HCT116 (cell line): Measurements from ENCODE around the gene GK2. TPM values are rescaled to one million over a fixed set of nuclear protein-coding genes. Genes with fewer than 3 reads are reported as not detected.

Experiments used
- ATAC-seq: fragments of 200-7000 bp; cut with Tn5 transposase; 2 replicates; pipeline ENCODE4 v1.9.1; 2020; ENCODE audit warnings: mild to moderate bottlenecking, moderate library complexity
- BruUV-seq: library from RNA; stranded (reverse); fragments of 400-500 nt; replicated peaks from 2 replicates; lab custom pipeline; 2021; lab: Mats Ljungman, UMichigan
- CTCF ChIA-PET: fragments of 300-600 bp; sonication (Branson Sonifier 250); formaldehyde crosslinking; loops from one replicate; lab custom pipeline; 2021; ENCODE audit warnings: antibody characterized with exemption; lab: Charles Lee
- POLR2A ChIA-PET: fragments of 300-600, 350-600 bp; sonication (Branson Sonifier 250); formaldehyde crosslinking; loops from one replicate; lab custom pipeline; 2021; ENCODE audit warnings: antibody characterized with exemption; lab: Charles Lee
- RAD21 ChIA-PET, 2 experiments: fragments of 300-600 bp; sonication (Branson Sonifier 250); formaldehyde crosslinking; loops; one replicate each; lab custom pipeline; 2023; ENCODE audit warnings: low total read pairs in 2 of 2; ENCODE audit not compliant: uncharacterized antibody in 2 of 2, unreplicated experiment in 2 of 2, low non-redundant PET in 1 of 2; lab: Charles Lee
- DNase-seq: peaks from one replicate; pipeline ENCODE4 v3.0.0-alpha.2; 2010; ENCODE audit warnings: low read depth, low spot score
- H2AFZ ChIP-seq: fragments of 200-600 bp; shearing (Covaris generic), sonication (generic); 2 replicates; pipeline ENCODE4 v1.6.1; 2017; ENCODE audit warnings: low read depth, mixed run types, mixed read lengths, antibody characterized with exemption, low read length; ENCODE audit not compliant: poor library complexity, severe bottlenecking
- H3K27ac ChIP-seq: 2 replicates; pipeline ENCODE4 v1.5.1; 2012; ENCODE audit warnings: low read depth, low read length
- H3K27me3 ChIP-seq: fragments of 200-600 bp; sonication (generic); 2 replicates; pipeline ENCODE4 v1.6.1; 2016; ENCODE audit warnings: mixed run types, low read length, mixed read lengths; ENCODE audit not compliant: insufficient read depth
- H3K36me3 ChIP-seq, 2 experiments: fragments of 200-500 bp in 1 of 2; fragments of 200-600 bp in 1 of 2; sonication (Bioruptor generic) in 1 of 2; sonication (generic) in 1 of 2; 2 replicates each; pipeline versions ENCODE4 v1.5.1 to v1.6.1; 2014 to 2016; ENCODE audit warnings: low read length in 2 of 2, inconsistent platforms in 1 of 2, mixed read lengths in 1 of 2, mixed run types in 1 of 2; ENCODE audit not compliant: insufficient read depth in 2 of 2, control insufficient read depth in 1 of 2
- H3K4me1 ChIP-seq, 2 experiments: fragments of 200-600 bp in 1 of 2; sonication (generic) in 1 of 2; 2 replicates each; pipeline versions ENCODE4 v1.5.1 to v1.6.1; 2012 to 2017; ENCODE audit warnings: low read length in 2 of 2, inconsistent platforms in 1 of 2, mild to moderate bottlenecking in 1 of 2, mixed read lengths in 1 of 2, mixed run types in 1 of 2, moderate library complexity in 1 of 2; ENCODE audit not compliant: insufficient read depth in 2 of 2, control insufficient read depth in 1 of 2
- H3K4me2 ChIP-seq: fragments of 200-600 bp; sonication (generic); 2 replicates; pipeline ENCODE4 v1.6.1; 2017; ENCODE audit warnings: mixed run types, low read length, mixed read lengths
- H3K4me3 ChIP-seq, 2 experiments: fragments of 200-600 bp in 1 of 2; sonication (generic) in 1 of 2; replicated peaks in 1 of 2; 2 replicates each; pipeline ENCODE4 v1.5.1; 2011 to 2016; ENCODE audit warnings: low read length in 2 of 2, control low read depth in 1 of 2, low read depth in 1 of 2, mild to moderate bottlenecking in 1 of 2, mixed read lengths in 1 of 2, mixed run types in 1 of 2
- H3K79me2 ChIP-seq: fragments of 200-600 bp; sonication (generic); 2 replicates; pipeline ENCODE4 v1.6.1; 2017; ENCODE audit warnings: mild to moderate bottlenecking, mixed run types, low read length, moderate library complexity, mixed read lengths; ENCODE audit not compliant: insufficient read depth
- H3K9ac ChIP-seq: fragments of 200-600 bp; sonication (generic); 2 replicates; pipeline ENCODE4 v1.6.1; 2016; ENCODE audit warnings: low read length, mixed read lengths
- H3K9me2 ChIP-seq: fragments of 200-600 bp; sonication (generic), shearing (Covaris generic); 2 replicates; pipeline ENCODE4 v1.6.1; 2017; ENCODE audit warnings: mixed run types, mild to moderate bottlenecking, moderate library complexity; ENCODE audit not compliant: insufficient read depth
- H3K9me3 ChIP-seq, 2 experiments: fragments of 200-500 bp in 1 of 2; fragments of 200-600 bp in 1 of 2; sonication (Bioruptor generic) in 1 of 2; sonication (generic) in 1 of 2; 2 replicates each; pipeline ENCODE4 v1.6.1; 2014 to 2017; ENCODE audit warnings: low read length in 2 of 2, mixed read lengths in 2 of 2, inconsistent platforms in 1 of 2, low read depth in 1 of 2, mild to moderate bottlenecking in 1 of 2, mixed run types in 1 of 2, moderate library complexity in 1 of 2; ENCODE audit not compliant: control insufficient read depth in 1 of 2, insufficient read depth in 1 of 2
- H4K20me1 ChIP-seq: fragments of 200-600 bp; sonication (generic), shearing (Covaris generic); 2 replicates; pipeline ENCODE4 v1.6.1; 2017; ENCODE audit warnings: mixed run types, mild to moderate bottlenecking, moderate library complexity; ENCODE audit not compliant: insufficient read depth
- ATF3 ChIP-seq: IDR thresholded peaks from 2 replicates; pipeline ENCODE4 v1.6.1; 2012
- CBX3 ChIP-seq: IDR thresholded peaks from 2 replicates; pipeline ENCODE4 v1.6.1; 2012; ENCODE audit warnings: low read depth
- CEBPB ChIP-seq: IDR thresholded peaks from 2 replicates; pipeline ENCODE4 v1.6.1; 2012; ENCODE audit warnings: low read depth
- CTCF ChIP-seq, 3 experiments: fragments of 200-600 bp in 1 of 3; sonication (generic) in 1 of 3; IDR thresholded peaks in 2 of 3; conservative IDR thresholded peaks in 1 of 3; 2 replicates each; pipeline ENCODE4 v1.5.1; 2012 to 2017; ENCODE audit warnings: low read depth in 2 of 3, low read length in 2 of 3, antibody characterized with exemption in 1 of 3, borderline replicate concordance in 1 of 3, control low read depth in 1 of 3, mild to moderate bottlenecking in 1 of 3, mixed read lengths in 1 of 3, mixed run types in 1 of 3, moderate library complexity in 1 of 3; ENCODE audit not compliant: insufficient read depth in 1 of 3
- EGR1 ChIP-seq: IDR thresholded peaks from 2 replicates; pipeline ENCODE4 v1.6.1; 2012; ENCODE audit warnings: low read depth
- ELF1 ChIP-seq: IDR thresholded peaks from 2 replicates; pipeline ENCODE4 v1.6.1; 2012; ENCODE audit warnings: low read depth, borderline replicate concordance
- EZH2 ChIP-seq: fragments of 200-600 bp; sonication (generic); IDR thresholded peaks from 2 replicates; pipeline ENCODE4 v1.6.1; 2017; ENCODE audit warnings: antibody characterized with exemption, mixed run types
- EZH2phosphoT487 ChIP-seq: fragments of 200-600 bp; IDR thresholded peaks from 2 replicates; pipeline ENCODE4 v1.6.1; 2018; ENCODE audit warnings: antibody characterized with exemption, borderline replicate concordance
- FOSL1 ChIP-seq: IDR thresholded peaks from 2 replicates; pipeline ENCODE4 v1.6.1; 2012; ENCODE audit warnings: low read depth
- JUND ChIP-seq: IDR thresholded peaks from 2 replicates; pipeline ENCODE4 v1.6.1; 2012
- MAX ChIP-seq: IDR thresholded peaks from 2 replicates; pipeline ENCODE4 v1.6.1; 2012
- POLR2A ChIP-seq: IDR thresholded peaks from 2 replicates; pipeline ENCODE4 v1.7.0; 2011; ENCODE audit warnings: borderline replicate concordance; ENCODE audit not compliant: insufficient read depth, insufficient read length; ENCODE audit errors: extremely low read depth
- POLR2AphosphoS5 ChIP-seq: IDR thresholded peaks from 2 replicates; pipeline ENCODE4 v1.6.1; 2011; ENCODE audit warnings: mild to moderate bottlenecking, low read depth, low read length, moderate library complexity
- RAD21 ChIP-seq: IDR thresholded peaks from 2 replicates; pipeline ENCODE4 v1.6.1; 2012; ENCODE audit warnings: low read depth, mild to moderate bottlenecking
- REST ChIP-seq: IDR thresholded peaks from 2 replicates; pipeline ENCODE4 v1.6.1; 2012; ENCODE audit warnings: low read depth
- SIN3A ChIP-seq: IDR thresholded peaks from 2 replicates; pipeline ENCODE4 v1.6.1; 2012; ENCODE audit warnings: low read depth
- SRF ChIP-seq: IDR thresholded peaks from 2 replicates; pipeline ENCODE4 v1.6.1; 2012; ENCODE audit warnings: low read depth
- TCF7L2 ChIP-seq: IDR thresholded peaks from 2 replicates; pipeline ENCODE4 v1.7.0; 2011; ENCODE audit warnings: borderline replicate concordance, inconsistent platforms; ENCODE audit not compliant: insufficient read depth, insufficient read length; ENCODE audit errors: extremely low read depth
- ZBTB33 ChIP-seq: IDR thresholded peaks from 2 replicates; pipeline ENCODE4 v1.6.1; 2011; ENCODE audit warnings: mild to moderate bottlenecking, low read length, moderate library complexity; ENCODE audit not compliant: insufficient replicate concordance; ENCODE audit errors: extremely low read depth
- ZNF274 ChIP-seq: fragments of 200-500 bp; sonication (Bioruptor generic); IDR thresholded peaks from 2 replicates; pipeline ENCODE4 v1.6.1; 2014; ENCODE audit warnings: mild to moderate bottlenecking, low read depth, low read length, inconsistent platforms
- intact Hi-C: fragments of 100-400 bp; cut with micrococcal nuclease; formaldehyde crosslinking; loops from 2 replicates; pipeline ENCODE4 v1.10.0; 2022
- total RNA-seq: library from RNA; stranded (reverse); gene quantifications from one replicate; pipeline ENCODE4 v1.2.1, GENCODE V29; 2021; ENCODE audit not compliant: unreplicated experiment

The GK2 gene
- total RNA-seq, 1 experiment from 2014 or later: not detected

- CTCF ChIA-PET: no interaction called here
- no peak overlapping the region for H3K9ac ChIP-seq
- H2AFZ ChIP-seq: no peak overlapping the region
- ATAC-seq (no peak), DNase-seq (no peak)
- H3K9me2 ChIP-seq: no peaks in the 10 kb centered on the region
- POLR2A ChIA-PET: no interaction called here
- H4K20me1 ChIP-seq: no peaks in the 10 kb centered on the region
- no peak overlapping the region for H3K4me2 ChIP-seq
- intact Hi-C loops: no loop called here
- no peaks in the 10 kb centered on the region; the same call in 1 of the 2 replicates for H3K27me3 ChIP-seq
- no peak overlapping the region for H3K27ac ChIP-seq
- no TSS peak for BruUV-seq
- H3K4me1 ChIP-seq: no peaks in the 10 kb centered on the region
- H3K9me3 ChIP-seq: no peaks in the 10 kb centered on the region
- H3K79me2 ChIP-seq: no peaks in the 10 kb centered on the region
- no peaks in the 10 kb centered on the region for H3K36me3 ChIP-seq
- no peak overlapping the region for H3K4me3 ChIP-seq
- RAD21 ChIA-PET: no interaction called here
- TF ChIP-seq ZNF274 (no peak), EZH2phosphoT487 (no peak), ELF1 (no peak), TCF7L2 (no peak), EZH2 (no peak), FOSL1 (no peak), JUND (no peak), CEBPB (no peak), REST (no peak), MAX (no peak), ATF3 (no peak), POLR2A (no peak), EGR1 (no peak), SRF (no peak), SIN3A (no peak), CBX3 (no peak), ZBTB33 (no peak), CTCF (IDR thresholded peaks at IDR 0.05 in 2 of 3, conservative IDR thresholded peaks at IDR 0.05 in 1 of 3; ENCODE audit: borderline replicate concordance in 1 of 3, insufficient read depth in 1 of 3, low read depth in 2 of 3, low read length in 2 of 3) (no peak), POLR2AphosphoS5 (no peak), RAD21 (no peak)
These were observed 48.0 kb downstream of the GK2 start for GRCh38 chr4:79360006-79360405.
